Body of pancreas (tissue), 4 donors: ENCODE measurements around the gene TNS4.

Source experiments
- POLR2A ChIP-seq, 3 donors: fragments of 450-650 bp; IDR thresholded peaks; one replicate each; pipeline ENCODE4 v1.6.1; 2016; ENCODE audit warnings: antibody characterized with exemption in 3 of 3, mild to moderate bottlenecking in 2 of 3
- TF ChIP-seq, protein P1 (sequence below), 7 experiments: fragments of 450-650 bp in 4 of 7; fragments of 200-600 bp in 3 of 7; sonication (generic) in 3 of 7; IDR thresholded peaks; one replicate each; pipeline ENCODE4 v1.5.1; 2016 to 2019; ENCODE audit warnings: antibody characterized with exemption in 7 of 7

DNA sequence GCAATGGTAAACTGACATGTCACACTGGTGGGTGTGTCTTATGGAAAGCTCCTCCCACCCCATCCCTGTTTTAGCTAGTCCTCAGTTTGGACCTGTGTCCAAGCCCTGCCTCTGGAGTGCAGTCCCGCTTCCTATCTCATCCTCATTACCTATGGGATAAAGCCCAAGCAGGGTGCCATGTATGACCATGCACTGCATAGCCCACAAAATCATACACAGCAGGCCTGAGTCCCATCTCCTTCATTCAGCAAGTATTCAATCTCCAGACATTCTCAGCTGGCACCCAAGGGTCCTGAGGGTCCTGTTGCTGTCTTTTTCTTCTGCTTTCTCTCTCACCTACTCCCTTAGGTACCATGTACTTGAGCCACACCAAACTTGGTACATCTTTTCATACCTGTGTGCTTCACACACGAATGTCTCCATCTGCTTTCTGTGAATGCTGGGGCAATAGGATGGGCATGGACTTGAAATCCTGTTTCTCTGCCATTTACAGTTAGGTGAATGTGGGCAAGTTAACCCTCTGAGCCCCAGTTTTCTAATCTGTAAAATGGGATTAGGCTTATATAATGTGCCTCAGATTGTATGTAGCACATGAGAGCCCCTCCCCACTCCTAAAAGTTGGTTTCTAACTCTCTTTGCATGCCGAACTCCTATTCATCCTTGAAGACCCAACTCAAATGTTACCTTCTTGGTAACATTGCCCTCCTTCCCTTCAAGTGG is 28.5 kb downstream of the TNS4 start:
- TF ChIP-seq, protein P1, sequence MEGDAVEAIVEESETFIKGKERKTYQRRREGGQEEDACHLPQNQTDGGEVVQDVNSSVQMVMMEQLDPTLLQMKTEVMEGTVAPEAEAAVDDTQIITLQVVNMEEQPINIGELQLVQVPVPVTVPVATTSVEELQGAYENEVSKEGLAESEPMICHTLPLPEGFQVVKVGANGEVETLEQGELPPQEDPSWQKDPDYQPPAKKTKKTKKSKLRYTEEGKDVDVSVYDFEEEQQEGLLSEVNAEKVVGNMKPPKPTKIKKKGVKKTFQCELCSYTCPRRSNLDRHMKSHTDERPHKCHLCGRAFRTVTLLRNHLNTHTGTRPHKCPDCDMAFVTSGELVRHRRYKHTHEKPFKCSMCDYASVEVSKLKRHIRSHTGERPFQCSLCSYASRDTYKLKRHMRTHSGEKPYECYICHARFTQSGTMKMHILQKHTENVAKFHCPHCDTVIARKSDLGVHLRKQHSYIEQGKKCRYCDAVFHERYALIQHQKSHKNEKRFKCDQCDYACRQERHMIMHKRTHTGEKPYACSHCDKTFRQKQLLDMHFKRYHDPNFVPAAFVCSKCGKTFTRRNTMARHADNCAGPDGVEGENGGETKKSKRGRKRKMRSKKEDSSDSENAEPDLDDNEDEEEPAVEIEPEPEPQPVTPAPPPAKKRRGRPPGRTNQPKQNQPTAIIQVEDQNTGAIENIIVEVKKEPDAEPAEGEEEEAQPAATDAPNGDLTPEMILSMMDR (IDR thresholded peaks at IDR 0.05) = no peak
- no peak for TF ChIP-seq POLR2A (IDR thresholded peaks at IDR 0.05)
